Activated T-helper 9 cell treated with anti-CD3 and anti-CD28 coated beads, Interleukin-2, amount 50 U/mL, for 16 hours (primary cell): Measurements from ENCODE around the gene SLC25A21.
"Not testable (repeated sequence)": the region's sequence is repeated elsewhere in the genome, so short reads cannot be mapped to it uniquely, and the experiment has no call there.

Experiments used
- DNase-seq: peaks from one replicate; pipeline ENCODE4 v3.0.0-alpha.2; 2020; ENCODE audit warnings: low read depth

Gene SLC25A21

DNA sequence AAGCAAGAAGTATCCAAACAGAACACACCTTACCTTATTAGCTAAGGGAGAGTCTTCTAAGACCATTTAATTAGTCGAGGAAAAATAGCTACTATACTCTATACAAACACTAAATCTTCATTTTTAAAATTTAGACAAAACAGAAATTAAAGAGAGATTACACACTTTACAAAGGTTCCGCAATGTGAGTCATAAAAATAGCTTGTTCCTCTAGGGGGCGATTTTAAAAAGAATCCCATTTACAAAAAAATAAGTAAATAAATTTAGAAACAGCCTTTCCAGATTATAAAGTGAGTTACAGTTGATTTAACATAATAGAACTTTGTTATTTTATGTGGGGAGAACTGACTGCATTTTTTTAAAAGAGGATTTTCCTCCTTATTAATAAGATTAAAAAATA, 309.1 kb downstream of the SLC25A21 start:
- DNase-seq: no peak

- DNase-seq: not testable (repeated sequence)
Observed at GRCh38 chr14:36862237-36862636, 310.2 kb downstream of the SLC25A21 start.

DNA sequence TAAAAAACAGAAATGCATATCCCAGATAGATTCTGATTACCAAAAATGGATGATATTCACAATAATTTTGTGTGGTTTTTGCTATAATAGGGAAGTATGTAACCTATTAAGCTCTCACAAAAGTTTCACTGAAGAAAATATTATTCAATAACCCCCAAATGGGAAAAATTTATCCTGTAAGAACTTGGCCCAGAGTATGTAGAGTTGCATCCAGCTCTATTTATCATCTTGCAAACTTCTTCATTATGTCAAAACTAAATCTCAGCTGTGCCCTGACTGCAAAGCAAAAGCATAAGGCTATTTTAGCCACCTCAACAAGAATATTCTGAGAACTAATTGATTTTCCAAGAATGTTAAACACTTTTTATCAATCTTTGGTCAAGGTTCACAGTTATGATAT, 311.6 kb downstream of the SLC25A21 start:
- DNase-seq: no peak

DNA sequence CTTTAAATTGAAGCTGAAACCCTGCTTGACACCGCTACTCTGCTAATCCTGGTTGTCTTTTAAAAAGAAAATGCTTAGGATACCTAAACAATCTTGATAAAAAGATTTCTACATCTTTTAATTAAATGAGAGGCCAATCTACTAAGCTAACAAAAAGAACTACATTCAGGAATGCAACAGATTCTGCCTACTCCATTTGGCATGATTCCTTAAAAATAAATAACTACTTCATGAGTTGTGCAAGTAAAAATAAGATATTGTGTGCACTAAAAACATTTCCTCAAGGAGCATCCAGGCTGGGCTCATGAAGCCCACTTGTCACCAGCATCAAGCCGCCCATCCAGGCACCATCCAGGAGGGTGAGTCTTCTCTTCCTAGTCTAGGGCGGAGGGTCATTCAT, 313.3 kb downstream of the SLC25A21 start:
- DNase-seq: no peak

DNA sequence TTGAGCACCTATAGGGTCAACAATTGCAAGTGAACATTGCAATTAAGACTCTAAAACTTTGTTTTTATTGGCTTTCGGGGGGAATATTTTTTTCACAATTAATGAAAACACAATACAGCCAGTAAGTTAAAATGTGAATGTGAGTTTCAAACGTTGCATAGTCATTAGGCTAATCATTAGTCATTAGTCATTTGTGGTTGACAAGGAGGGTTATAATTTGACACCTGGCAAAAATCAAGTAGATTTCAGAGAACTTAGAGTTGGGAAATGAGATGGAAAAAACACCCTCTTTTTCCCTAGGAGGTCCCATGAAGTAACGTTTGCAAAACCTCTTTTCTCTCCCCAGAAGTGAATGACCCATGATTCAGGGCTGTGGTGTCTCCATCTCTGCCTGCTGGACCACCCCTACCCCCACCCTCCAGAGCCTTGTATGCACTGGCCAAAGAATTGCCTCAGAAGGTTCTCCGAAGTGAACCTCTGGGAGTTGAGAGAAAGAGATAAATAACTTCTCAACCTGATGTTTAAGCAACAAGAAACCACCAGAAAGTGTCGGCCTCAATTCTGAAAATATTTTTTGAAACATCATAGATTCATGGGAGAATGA, 314.5 kb downstream of the SLC25A21 start:
- no peak for DNase-seq

- DNase-seq: no peak
Observed at GRCh38 chr14:36857136-36857535, 315.3 kb downstream of the SLC25A21 start.

- no peak for DNase-seq
Observed at GRCh38 chr14:36856095-36856878, 316.1 kb downstream of the SLC25A21 start.

GRCh38 chr14:36855396-36855795, 317.0 kb downstream of the SLC25A21 start:
- no peak for DNase-seq

DNA sequence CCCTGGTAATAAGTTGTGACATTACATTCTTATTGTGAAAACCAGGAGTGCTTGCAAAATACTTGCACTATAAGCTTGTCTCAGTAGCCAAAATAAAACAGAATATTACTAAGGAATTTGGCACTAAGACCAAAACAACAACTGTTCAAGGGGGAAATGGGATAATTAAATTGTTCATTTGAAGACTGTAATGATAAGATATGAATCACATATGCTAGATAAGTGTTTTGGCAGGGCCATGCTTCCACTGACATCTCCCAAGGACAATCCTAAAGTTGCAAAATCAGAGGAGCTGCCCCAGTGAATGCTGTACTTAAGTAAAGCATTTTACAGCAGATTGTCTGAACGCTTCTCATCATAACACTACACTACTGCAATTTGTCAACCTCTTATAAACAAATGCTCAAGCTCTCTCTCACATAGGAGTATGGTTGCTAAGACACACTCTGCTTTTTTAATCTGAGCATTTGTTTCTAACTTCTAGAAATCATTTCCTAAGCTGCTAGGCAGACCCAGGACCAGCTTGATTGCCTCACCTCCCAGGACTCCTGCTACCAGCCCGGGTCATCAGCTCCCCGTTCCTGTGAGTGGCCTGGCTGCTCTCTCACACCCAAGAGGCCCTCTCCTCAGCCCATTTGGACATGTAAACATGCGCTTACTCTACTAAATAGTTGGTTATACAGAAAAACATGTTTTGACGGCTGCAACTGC, 319.3 kb downstream of the SLC25A21 start:
- DNase-seq: no peak

- DNase-seq: no peak
Observed at GRCh38 chr14:36848213-36848612, 324.2 kb downstream of the SLC25A21 start.

GRCh38 chr14:36847366-36847765, 325.0 kb downstream of the SLC25A21 start:
- DNase-seq: no peak

DNA sequence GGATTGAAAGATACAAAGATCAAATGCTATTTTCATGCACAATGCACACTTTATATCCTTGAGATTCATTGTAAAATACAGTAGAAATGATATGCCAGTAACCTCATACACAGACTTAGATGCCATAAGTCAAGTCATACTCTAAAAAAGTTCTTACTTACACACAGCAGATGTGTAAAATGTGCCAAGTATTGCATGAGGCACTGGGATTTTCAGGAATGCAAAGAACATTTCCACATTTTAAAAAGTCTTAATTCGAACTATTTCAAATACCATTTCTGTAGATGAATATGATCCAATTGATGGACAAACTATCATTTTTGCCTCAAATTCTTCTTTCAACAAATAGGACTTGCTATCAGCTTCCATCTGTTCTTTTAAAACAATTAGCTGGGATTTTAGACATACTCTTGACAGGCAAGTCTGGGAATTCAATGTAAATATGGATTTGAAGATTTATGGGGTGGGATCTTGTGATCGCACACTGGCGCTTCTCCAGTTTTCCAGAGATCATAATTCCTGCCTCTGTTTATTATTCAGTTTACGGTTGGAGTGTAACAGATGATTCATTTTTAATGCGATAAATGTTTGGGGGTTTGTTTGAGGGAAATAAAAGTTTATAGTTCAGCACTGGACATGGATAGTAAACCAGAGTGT, 326.9 kb downstream of the SLC25A21 start:
- DNase-seq: no peak

DNA sequence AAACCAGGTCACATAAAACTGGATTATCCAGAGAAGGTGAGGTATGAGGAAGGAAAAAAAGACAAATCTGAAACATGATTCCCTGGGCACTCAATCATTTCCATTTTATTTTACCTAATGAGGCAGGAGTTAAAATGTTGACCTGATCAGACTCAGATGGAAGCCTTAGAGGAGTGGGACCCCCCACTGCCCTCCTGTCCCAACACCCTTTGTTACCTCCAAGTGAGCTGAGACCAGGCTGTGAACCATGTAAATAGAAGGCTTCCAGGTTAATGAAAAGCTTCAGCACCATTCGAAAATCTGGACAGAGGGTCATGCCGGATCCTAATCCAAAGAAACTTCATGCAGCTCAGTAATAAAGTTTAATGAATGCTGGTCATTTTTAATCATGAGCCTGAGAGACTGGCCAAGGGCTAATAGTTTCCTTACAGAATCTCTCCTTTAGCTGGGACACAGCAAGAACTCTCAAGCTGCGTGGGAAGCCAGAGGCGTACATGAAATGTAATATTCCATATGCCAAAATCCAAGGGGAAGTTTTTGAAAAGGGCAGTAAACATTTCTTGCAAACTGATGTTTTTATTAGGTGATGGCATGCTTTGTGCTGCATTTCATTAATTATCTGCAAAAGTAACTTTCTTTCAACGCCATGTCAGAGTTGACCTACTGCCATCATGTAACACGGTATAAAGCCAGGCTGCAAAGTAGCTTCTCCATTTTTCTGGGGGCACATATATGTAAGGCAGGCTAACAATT, 327.8 kb downstream of the SLC25A21 start:
- DNase-seq: no peak

- no peak for DNase-seq
Observed at GRCh38 chr14:36843410-36843809, 329.0 kb downstream of the SLC25A21 start.

DNA sequence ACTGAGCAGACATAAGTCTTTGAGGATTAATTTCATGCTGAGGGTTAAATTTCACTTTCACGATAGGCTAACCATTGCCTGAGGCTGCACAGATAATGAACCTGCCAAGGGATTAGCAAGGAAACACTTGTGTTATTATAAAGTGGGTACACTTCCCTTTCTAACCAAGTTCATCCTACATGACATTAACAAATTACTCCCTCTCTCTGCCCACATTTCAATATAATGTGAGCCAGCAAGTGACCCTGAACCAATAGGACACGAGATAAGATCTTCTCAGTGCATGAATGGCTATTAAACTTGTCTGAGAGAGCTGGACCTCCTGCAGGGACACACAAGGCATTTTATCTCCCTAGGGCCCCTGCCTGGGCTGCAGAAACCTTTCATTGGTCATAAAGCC, 337.3 kb downstream of the SLC25A21 start:
- no peak for DNase-seq

DNA sequence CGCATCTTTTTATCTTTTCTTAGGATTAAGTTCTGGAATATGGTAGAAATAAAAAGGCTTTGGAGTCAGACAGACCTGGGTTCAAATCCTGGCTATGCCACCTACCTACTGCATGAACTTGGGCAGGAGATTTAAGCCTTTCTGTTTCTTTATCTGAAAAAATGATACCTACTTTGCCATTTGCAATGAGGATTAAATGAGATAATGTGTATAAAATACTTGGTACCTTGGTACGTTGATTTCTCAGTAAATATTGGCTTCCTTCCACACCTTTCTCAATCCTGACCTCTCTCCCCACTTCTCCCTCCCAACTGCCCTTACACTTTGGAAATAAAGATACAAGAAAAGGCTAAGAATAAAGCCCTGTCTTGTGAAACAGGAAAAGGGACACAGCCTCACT, 338.1 kb downstream of the SLC25A21 start:
- DNase-seq: no peak

- DNase-seq: no peak
Observed at GRCh38 chr14:36829547-36829946, 342.9 kb downstream of the SLC25A21 start.

DNA sequence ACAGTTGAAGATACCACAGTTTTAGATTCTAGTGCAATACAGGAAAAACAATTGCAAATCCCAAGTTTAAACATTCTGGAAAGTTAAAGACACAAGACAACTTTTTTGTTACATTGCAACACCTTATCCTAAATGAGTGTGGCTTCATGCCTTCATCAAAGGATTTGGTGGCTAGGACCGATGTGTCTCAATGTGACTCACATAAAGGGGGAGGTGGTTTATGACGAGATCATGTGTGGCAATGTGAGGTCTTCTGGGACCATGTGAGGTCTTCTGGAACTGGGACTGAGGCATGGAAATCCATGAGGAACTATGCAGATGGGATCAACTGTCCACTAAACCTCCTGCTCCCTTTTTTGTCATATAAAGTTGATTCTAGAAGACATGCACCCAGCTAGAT, 344.5 kb downstream of the SLC25A21 start:
- no peak for DNase-seq

DNA sequence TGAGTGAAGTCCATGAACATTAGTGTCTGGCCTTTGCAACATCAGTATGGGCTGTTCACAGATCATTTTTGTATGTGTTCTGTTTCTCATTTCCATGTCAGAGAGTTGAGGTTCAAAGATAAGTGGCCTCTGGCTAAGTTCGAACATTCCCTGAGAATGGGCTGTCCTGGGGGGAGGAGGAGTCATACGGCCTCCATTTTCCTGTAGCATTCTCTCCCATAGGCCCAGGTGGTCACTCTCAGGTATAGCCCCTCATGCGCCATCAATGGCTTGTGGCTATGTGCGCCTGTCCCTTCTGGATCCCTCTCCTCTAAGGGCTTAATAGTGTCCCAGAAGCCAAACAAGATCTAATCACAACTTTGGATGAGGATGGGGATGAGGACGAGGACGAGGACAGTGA, 345.8 kb downstream of the SLC25A21 start:
- no peak for DNase-seq

DNA sequence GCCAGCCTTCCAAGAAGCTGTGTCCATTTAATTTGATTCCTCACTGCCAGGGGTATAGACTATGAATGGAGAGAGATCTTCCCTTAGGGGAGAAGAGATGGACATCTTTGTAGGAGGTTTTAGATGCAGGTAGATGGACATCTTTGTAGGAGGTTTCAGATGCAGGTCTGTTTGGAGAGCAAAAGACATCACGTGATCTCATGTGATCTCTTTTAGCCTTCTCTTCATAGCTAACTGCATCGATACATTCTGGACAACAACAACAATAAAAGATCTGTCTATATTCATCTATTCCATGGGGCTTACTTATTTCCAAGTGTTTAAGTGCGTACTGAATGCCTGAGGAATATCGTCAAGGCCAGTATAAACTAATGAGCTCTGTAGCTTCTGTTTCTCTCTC, 347.6 kb downstream of the SLC25A21 start:
- DNase-seq: no peak

- DNase-seq: no peak
Observed at GRCh38 chr14:36823651-36824050, 348.8 kb downstream of the SLC25A21 start.

- DNase-seq: no peak
Observed at GRCh38 chr14:36822685-36823084, 349.7 kb downstream of the SLC25A21 start.
